C4-2B (cell line): ENCODE data around the gene TMSB15C.
"Not testable (repeated sequence)": the region's sequence is repeated elsewhere in the genome, so short reads cannot be mapped to it uniquely, and the experiment has no call there.

ENCODE experiments used
- CTCF ChIP-seq: fragments of 450-650 bp; conservative IDR thresholded peaks from 2 replicates; pipeline ENCODE4 v1.5.1; 2017; ENCODE audit warnings: mild to moderate bottlenecking
- ZFX ChIP-seq: fragments of 450-650 bp; IDR thresholded peaks from 2 replicates; pipeline ENCODE4 v1.6.1; 2017

GRCh38 chrX:104110491-104111240 is 34.6 kb upstream of the TMSB15C start:
- not testable (repeated sequence) for TF ChIP-seq CTCF, ZFX
